Gastroesophageal sphincter (tissue), 4 donors: Measurements from ENCODE around the gene GLI1. TPM values are rescaled to one million over a fixed set of nuclear protein-coding genes. Genes with fewer than 3 reads are reported as not detected.

Experiments used
- ATAC-seq: fragments of 150-250 bp; one replicate; pipeline ENCODE4 v1.9.1; 2016; ENCODE audit warnings: mild to moderate bottlenecking, moderate library complexity
- H3K27ac ChIP-seq, 4 donors: fragments of 200-600 bp; sonication (generic) in 3 of 4; 1 replicate in 3 of 4; 2 replicates in 1 of 4; pipeline ENCODE4 v1.5.1; 2016 to 2019
- H3K27me3 ChIP-seq: fragments of 200-600 bp; sonication (generic); one replicate; pipeline ENCODE4 v1.5.1; 2019
- H3K36me3 ChIP-seq, 2 donors: fragments of 200-600 bp; sonication (generic); one replicate each; pipeline ENCODE4 v1.5.1; 2019; ENCODE audit warnings: control low read depth in 1 of 2
- H3K4me1 ChIP-seq, 3 donors: fragments of 200-600 bp; sonication (generic); 1 replicate in 2 of 3; 2 replicates in 1 of 3; pipeline ENCODE4 v1.5.1; 2016 to 2019; ENCODE audit warnings: control low read depth in 2 of 3
- H3K4me3 ChIP-seq, 2 donors: fragments of 200-600 bp; sonication (generic); one replicate each; pipeline ENCODE4 v1.5.1; 2019; ENCODE audit warnings: mild to moderate bottlenecking in 1 of 2, moderate library complexity in 1 of 2
- H3K9me3 ChIP-seq, 3 donors: fragments of 200-600 bp; sonication (generic); one replicate each; pipeline ENCODE4 v1.5.1; 2017 to 2019; ENCODE audit warnings: control low read depth in 2 of 3
- CTCF ChIP-seq, 4 experiments: fragments of 200-600 bp in 2 of 4; fragments of 450-650 bp in 2 of 4; sonication (generic) in 1 of 4; IDR thresholded peaks; one replicate each; pipeline ENCODE4 v1.5.1; 2017 to 2019; ENCODE audit warnings: antibody characterized with exemption in 4 of 4, mild to moderate bottlenecking in 2 of 4, moderate library complexity in 2 of 4
- EP300 ChIP-seq: sonication (generic); formaldehyde crosslinking; IDR thresholded peaks from one replicate; pipeline ENCODE4 v1.6.1; 2017; ENCODE audit warnings: antibody characterized with exemption, mild to moderate bottlenecking
- POLR2A ChIP-seq, 2 donors: fragments of 450-650 bp; IDR thresholded peaks; one replicate each; pipeline ENCODE4 v1.6.1; 2017; ENCODE audit warnings: antibody characterized with exemption in 2 of 2, mild to moderate bottlenecking in 2 of 2, moderate library complexity in 1 of 2
- POLR2AphosphoS5 ChIP-seq: sonication (generic); formaldehyde crosslinking; IDR thresholded peaks from one replicate; pipeline ENCODE4 v1.6.1; 2017; ENCODE audit warnings: antibody characterized with exemption
- WGBS, 2 donors: methylation state at CpG; one replicate each; pipeline ENCODE4 v1.1.5; 2018; ENCODE audit warnings: low coverage in 1 of 2; 5-methylcytosine and 5-hydroxymethylcytosine counted together
- total RNA-seq, 4 donors: library from RNA; depleted of rRNA; stranded (reverse); fragments of >200 nt; gene quantifications; one replicate each; pipeline ENCODE4 v1.1.0, GENCODE V29; 2016

Gene GLI1
- total RNA-seq, 4 donors from 2014 or later = 0.15 to 3.6 (median 0.30) TPM

DNA sequence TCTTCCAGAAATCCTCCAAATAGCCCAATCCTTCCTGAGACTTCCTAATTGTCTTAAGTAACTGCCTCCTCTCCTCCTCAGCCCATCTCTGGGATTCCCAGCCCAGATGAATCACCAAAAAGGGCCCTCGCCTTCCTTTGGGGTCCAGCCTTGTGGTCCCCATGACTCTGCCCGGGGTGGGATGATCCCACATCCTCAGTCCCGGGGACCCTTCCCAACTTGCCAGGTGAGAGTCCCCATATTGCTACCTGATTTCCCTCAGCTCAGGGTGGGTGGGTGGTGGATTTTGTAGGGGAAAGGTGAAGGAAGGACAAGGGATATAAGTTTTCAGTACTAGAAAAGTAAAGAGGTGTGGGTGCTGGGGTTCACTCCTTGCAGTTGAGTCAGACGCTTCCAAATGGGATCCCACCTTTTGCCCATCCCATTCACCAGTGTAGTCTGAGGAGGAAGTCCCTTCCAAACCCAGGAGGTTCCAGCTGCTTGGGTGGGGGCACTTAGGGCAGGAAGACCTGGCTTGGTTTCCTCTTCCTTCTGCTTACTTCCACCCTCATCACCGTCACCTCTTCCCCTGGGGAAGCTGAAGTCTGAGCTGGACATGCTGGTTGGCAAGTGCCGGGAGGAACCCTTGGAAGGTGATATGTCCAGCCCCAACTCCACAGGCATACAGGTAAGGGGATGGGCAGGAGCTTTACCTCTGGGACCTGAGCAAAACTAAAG lies 5.6 kb downstream of the GLI1 start:
- peaks cover 50% of the 10 kb centered on the region for H3K27me3 ChIP-seq
- H3K36me3 ChIP-seq = no peaks in the 10 kb centered on the region
- no peak overlapping the region for H3K4me3 ChIP-seq
- 71% methylated on average over 2 of the region's 6 CpGs; no CpG with 5 or more reads in 1 of the 2 donors for WGBS, 2 donors
- no peak overlapping the region for H3K27ac ChIP-seq
- no peak for ATAC-seq
- H3K9me3 ChIP-seq = no peaks in the 10 kb centered on the region
- peaks cover 0 to 30% (median 12%) of the 10 kb centered on the region in 3 donors for H3K4me1 ChIP-seq
- TF ChIP-seq POLR2AphosphoS5 (no peak), POLR2A (IDR thresholded peaks at IDR 0.05) (no peak), EP300 (no peak), CTCF (IDR thresholded peaks at IDR 0.05) (no peak)

DNA sequence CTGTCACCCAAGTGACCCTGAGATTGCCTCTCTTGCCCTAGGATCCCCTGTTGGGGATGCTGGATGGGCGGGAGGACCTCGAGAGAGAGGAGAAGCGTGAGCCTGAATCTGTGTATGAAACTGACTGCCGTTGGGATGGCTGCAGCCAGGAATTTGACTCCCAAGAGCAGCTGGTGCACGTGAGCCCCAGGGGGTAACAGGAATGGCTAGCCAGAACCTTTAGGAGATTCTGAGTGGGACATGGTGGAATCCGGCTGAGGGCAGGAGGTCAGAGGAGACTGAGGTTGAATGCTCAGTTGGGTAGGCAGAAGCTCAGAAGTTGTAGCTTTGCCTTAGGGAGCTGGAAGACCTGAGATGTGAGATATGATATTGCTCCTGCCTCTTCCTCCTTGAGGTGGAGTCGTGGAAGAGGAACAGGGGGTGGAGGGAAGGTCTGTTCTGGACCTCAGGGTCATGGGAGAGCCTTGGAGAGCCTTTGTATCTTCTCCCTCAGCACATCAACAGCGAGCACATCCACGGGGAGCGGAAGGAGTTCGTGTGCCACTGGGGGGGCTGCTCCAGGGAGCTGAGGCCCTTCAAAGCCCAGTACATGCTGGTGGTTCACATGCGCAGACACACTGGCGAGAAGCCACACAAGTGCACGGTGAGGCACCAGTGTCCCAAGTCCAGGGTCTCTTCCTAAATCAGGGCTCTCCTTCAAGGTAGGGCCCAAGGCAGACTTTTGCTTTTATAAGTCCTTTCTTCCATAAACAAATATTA lies 6.3 kb downstream of the GLI1 start:
- WGBS, 2 donors = 63 to 85% methylated on average over 5 to 8 of the region's 14 CpGs
- Histone ChIP-seq H3K4me3 (no peak overlapping the region), H3K36me3 (no peaks in the 10 kb centered on the region), H3K9me3 (no peaks in the 10 kb centered on the region), H3K27ac (no peak overlapping the region), H3K4me1 (peaks cover 0 to 23% (median 5%) of the 10 kb centered on the region in 3 donors), H3K27me3 (peaks cover 52% of the 10 kb centered on the region)
- ATAC-seq = no peak
- TF ChIP-seq EP300 = no peak

- TF ChIP-seq EP300 (no peak), POLR2A (IDR thresholded peaks at IDR 0.05) (no peak), CTCF (IDR thresholded peaks at IDR 0.05) (no peak), POLR2AphosphoS5 (no peak)
- peaks cover 61% of the 10 kb centered on the region for H3K27me3 ChIP-seq
- 72 to 84% methylated on average over 3 to 6 of the region's 12 CpGs for WGBS, 2 donors
- H3K36me3 ChIP-seq = no peaks in the 10 kb centered on the region
- ATAC-seq = no peak
- H3K9me3 ChIP-seq = no peaks in the 10 kb centered on the region
- H3K27ac ChIP-seq = no peak overlapping the region
- no peak overlapping the region for H3K4me3 ChIP-seq
- peaks cover 0 to 8% (median 0%) of the 10 kb centered on the region in 3 donors for H3K4me1 ChIP-seq
Measured at GRCh38 chr12:57467212-57467874, 7.8 kb downstream of the GLI1 start.

DNA sequence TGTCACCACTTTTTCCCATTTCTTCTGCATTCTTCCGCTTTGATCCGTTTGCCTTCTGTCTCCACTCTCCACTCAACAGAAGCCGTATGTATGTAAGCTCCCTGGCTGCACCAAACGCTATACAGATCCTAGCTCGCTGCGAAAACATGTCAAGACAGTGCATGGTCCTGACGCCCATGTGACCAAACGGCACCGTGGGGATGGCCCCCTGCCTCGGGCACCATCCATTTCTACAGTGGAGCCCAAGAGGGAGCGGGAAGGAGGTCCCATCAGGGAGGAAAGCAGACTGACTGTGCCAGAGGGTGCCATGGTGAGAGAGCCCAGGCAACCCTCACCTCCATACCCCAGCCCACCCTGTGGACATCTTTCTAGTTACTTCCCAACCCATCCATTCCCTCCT lies 8.3 kb downstream of the GLI1 start:
- H3K4me1 ChIP-seq = peaks cover 0 to 3% (median 0%) of the 10 kb centered on the region in 3 donors
- TF ChIP-seq POLR2A (IDR thresholded peaks at IDR 0.05) (no peak), CTCF (IDR thresholded peaks at IDR 0.05) (no peak), EP300 (no peak), POLR2AphosphoS5 (no peak)
- WGBS, 2 donors = 80 to 85% methylated on average over 3 to 4 of the region's 11 CpGs
- no peak for ATAC-seq
- H3K27me3 ChIP-seq = peaks cover 67% of the 10 kb centered on the region
- no peak overlapping the region for H3K4me3 ChIP-seq
- H3K9me3 ChIP-seq = no peaks in the 10 kb centered on the region
- H3K27ac ChIP-seq = no peak overlapping the region
- no peaks in the 10 kb centered on the region for H3K36me3 ChIP-seq
